Testis (tissue), 3 donors: ENCODE results near the gene TBC1D19. TPM values are rescaled to one million over a fixed set of nuclear protein-coding genes. Genes with fewer than 3 reads are reported as not detected.
"Not testable (repeated sequence)": the region's sequence is repeated elsewhere in the genome, so short reads cannot be mapped to it uniquely, and the experiment has no call there.

Experiments used
- DNase-seq: peaks from one replicate; pipeline ENCODE4 v3.0.0-alpha.2; 2019
- H3K27ac ChIP-seq, 2 donors: fragments of 200-600 bp; sonication (generic); one replicate each; pipeline ENCODE4 v1.5.1; 2019
- H3K27me3 ChIP-seq: fragments of 200-600 bp; sonication (generic); one replicate; pipeline ENCODE4 v1.5.1; 2019
- H3K36me3 ChIP-seq: fragments of 200-600 bp; sonication (generic); one replicate; pipeline ENCODE4 v1.5.1; 2017; ENCODE audit warnings: low read depth; ENCODE audit errors: missing control alignments
- H3K4me1 ChIP-seq: fragments of 200-600 bp; sonication (generic); one replicate; pipeline ENCODE4 v1.5.1; 2019
- H3K4me3 ChIP-seq, 2 donors: fragments of 200-600 bp; sonication (generic); one replicate each; pipeline ENCODE4 v1.5.1; 2017 to 2019
- H3K9me3 ChIP-seq: fragments of 200-600 bp; sonication (generic); one replicate; pipeline ENCODE4 v1.5.1; 2017
- CTCF ChIP-seq, 3 experiments: fragments of 450-650 bp in 2 of 3; fragments of 200-600 bp in 1 of 3; sonication (generic) in 1 of 3; IDR thresholded peaks; one replicate each; pipeline ENCODE4 v1.5.1; 2016 to 2019; ENCODE audit warnings: antibody characterized with exemption in 3 of 3, mild to moderate bottlenecking in 2 of 3, moderate library complexity in 1 of 3
- POLR2A ChIP-seq: fragments of 450-650 bp; IDR thresholded peaks from one replicate; pipeline ENCODE4 v1.6.1; 2017; ENCODE audit warnings: antibody characterized with exemption, mild to moderate bottlenecking, moderate library complexity
- WGBS, 2 donors: methylation state at CpG; one replicate each; pipeline ENCODE4 v1.1.5; 2018; 5-methylcytosine and 5-hydroxymethylcytosine counted together
- intact Hi-C: fragments of 100-400 bp; cut with DNase I; formaldehyde crosslinking; loops from one replicate; pipeline ENCODE4 v1.15.1; 2023; ENCODE audit warnings: low total_unique reads
- polyA plus RNA-seq: library from polyadenylated mRNA; stranded (reverse); fragments of 350-450 nt; fragmentation: Illumina TruSeq; extraction: RNeasy Lipid Tissue Mini Kit (QIAGEN cat#74804); gene quantifications from one replicate; pipeline ENCODE4 v1.2.3, GENCODE V29; 2014; ENCODE audit warnings: low read depth, low replicate concordance; ENCODE audit not compliant: insufficient read depth
- total RNA-seq, 2 donors: library from RNA; depleted of rRNA; stranded (reverse); fragments of >200 nt; gene quantifications; one replicate each; pipeline ENCODE4 v1.2.3, GENCODE V29; 2016

Gene TBC1D19
- total and polyA plus RNA-seq, 3 donors from 2014 or later = 5.7 to 20.2 (median 13.9) TPM

GRCh38 chr4:26660261-26660660 lies 76.4 kb downstream of the TBC1D19 start:
- intact Hi-C loops = no loop called here
- WGBS, 2 donors = 86 to 92% methylated on average over 3 of the region's 3 CpGs

GRCh38 chr4:26663888-26664287 lies 80.0 kb downstream of the TBC1D19 start:
- no peak for TF ChIP-seq CTCF (IDR thresholded peaks at IDR 0.05)
- TF ChIP-seq POLR2A = no peak
- Histone ChIP-seq H3K4me3 (no peak overlapping the region), H3K27me3 (no peaks in the 10 kb centered on the region), H3K4me1 (no peaks in the 10 kb centered on the region), H3K9me3 (no peaks in the 10 kb centered on the region), H3K27ac (no peak overlapping the region), H3K36me3 (no peaks in the 10 kb centered on the region)
- DNase-seq = no peak
- intact Hi-C loops = no loop called here

More at GRCh38 chr4:26660261-26660660, 76.4 kb downstream of the TBC1D19 start:
- DNase-seq = no peak
- H3K9me3 ChIP-seq = no peaks in the 10 kb centered on the region
- no peaks in the 10 kb centered on the region for H3K36me3 ChIP-seq
- H3K4me1 ChIP-seq = no peaks in the 10 kb centered on the region
- no peak for TF ChIP-seq POLR2A
- no peak for TF ChIP-seq CTCF (IDR thresholded peaks at IDR 0.05)
- no peak overlapping the region for H3K27ac ChIP-seq
- no peaks in the 10 kb centered on the region for H3K27me3 ChIP-seq
- no peak overlapping the region for H3K4me3 ChIP-seq

DNA sequence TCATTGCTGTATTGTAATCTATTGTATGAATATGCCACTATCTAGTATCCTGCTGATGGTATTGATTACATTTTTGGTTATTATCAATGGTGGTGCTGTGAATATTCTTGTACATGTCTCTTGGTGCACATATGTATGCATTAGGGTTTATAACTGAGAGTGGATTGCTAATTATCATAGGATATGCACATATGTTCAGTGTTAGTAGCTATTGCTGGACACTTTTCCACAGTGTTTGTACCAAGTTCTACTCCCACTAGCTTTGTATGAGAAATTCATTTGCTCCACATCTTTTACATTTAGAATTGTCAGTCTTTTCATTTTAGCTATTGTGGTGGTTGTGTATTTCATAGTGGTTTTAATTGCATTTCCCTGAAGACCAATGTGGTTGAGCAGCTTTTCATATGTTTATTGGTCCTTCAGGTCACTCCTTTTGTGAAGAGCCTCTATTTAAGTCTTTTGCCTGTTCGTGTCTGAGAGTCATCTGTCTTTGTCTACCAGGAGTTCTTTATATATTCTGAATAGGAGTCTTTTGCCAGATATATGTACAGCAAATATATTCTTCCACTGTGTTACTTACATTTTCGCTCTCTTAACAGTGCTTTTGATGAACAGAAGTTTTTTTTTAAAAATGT lies 87.1 kb downstream of the TBC1D19 start:
- H3K9me3 ChIP-seq = no peaks in the 10 kb centered on the region
- WGBS, 2 donors = 94 to 97% methylated on average over 2 of the region's 2 CpGs
- intact Hi-C loops = no loop called here
- no peaks in the 10 kb centered on the region for H3K27me3 ChIP-seq
- TF ChIP-seq CTCF (IDR thresholded peaks at IDR 0.05) (no peak), POLR2A (no peak)
- DNase-seq = no peak
- no peak overlapping the region for H3K4me3 ChIP-seq
- H3K27ac ChIP-seq = no peak overlapping the region
- no peaks in the 10 kb centered on the region for H3K4me1 ChIP-seq
- no peaks in the 10 kb centered on the region for H3K36me3 ChIP-seq

GRCh38 chr4:26679040-26679695 lies 95.3 kb downstream of the TBC1D19 start:
- H3K4me1 ChIP-seq, H3K9me3 ChIP-seq, H3K4me3 ChIP-seq, H3K27me3 ChIP-seq, DNase-seq, intact Hi-C loops, H3K27ac ChIP-seq, H3K36me3 ChIP-seq: not testable (repeated sequence)
- WGBS, 2 donors = 100% methylated on average over 1 of the region's 1 CpG; no CpG with 5 or more reads in 1 of the 2 donors

- WGBS, 2 donors = 81 to 86% methylated on average over 3 of the region's 3 CpGs
- no peaks in the 10 kb centered on the region for H3K9me3 ChIP-seq
- no peak for DNase-seq
- no peak for TF ChIP-seq POLR2A
- TF ChIP-seq CTCF (IDR thresholded peaks at IDR 0.05) = no peak
- no peaks in the 10 kb centered on the region for H3K4me1 ChIP-seq
- no peak overlapping the region for H3K4me3 ChIP-seq
- no peak overlapping the region for H3K27ac ChIP-seq
- intact Hi-C loops = no loop called here
- H3K27me3 ChIP-seq = no peaks in the 10 kb centered on the region
- no peaks in the 10 kb centered on the region for H3K36me3 ChIP-seq
Measured at GRCh38 chr4:26682436-26682835, 98.6 kb downstream of the TBC1D19 start.
